ENCODE measurements around the gene CRTC1. TPM values are rescaled to one million over a fixed set of nuclear protein-coding genes. Genes with fewer than 3 reads are reported as not detected.

CRTC1 gene
- total RNA-seq, 4 donors from 2014 or later: 12.3 to 15.9 (median 13.1) TPM

GRCh38 chr19:18794692-18795091 is 111.2 kb downstream of the CRTC1 start:
- Histone ChIP-seq H3K36me3 (no peaks in the 10 kb centered on the region), H3K4me1 (peaks cover 11 to 14% of the 10 kb centered on the region in 2 donors), H3K27ac (no peak overlapping the region), H3K9me3 (no peaks in the 10 kb centered on the region), H3K4me3 (replicated peaks in 1 of 3) (no peak overlapping the region), H3K27me3 (peaks cover 14% of the 10 kb centered on the region)
- no peak for DNase-seq
- 89 to 91% methylated on average over 6 of the region's 6 CpGs for WGBS, 2 donors
- intact Hi-C loops (cut with DNase I): no loop called here
- no peak for TF ChIP-seq POLR2A (IDR thresholded peaks at IDR 0.05)
- TF ChIP-seq, protein P1, sequence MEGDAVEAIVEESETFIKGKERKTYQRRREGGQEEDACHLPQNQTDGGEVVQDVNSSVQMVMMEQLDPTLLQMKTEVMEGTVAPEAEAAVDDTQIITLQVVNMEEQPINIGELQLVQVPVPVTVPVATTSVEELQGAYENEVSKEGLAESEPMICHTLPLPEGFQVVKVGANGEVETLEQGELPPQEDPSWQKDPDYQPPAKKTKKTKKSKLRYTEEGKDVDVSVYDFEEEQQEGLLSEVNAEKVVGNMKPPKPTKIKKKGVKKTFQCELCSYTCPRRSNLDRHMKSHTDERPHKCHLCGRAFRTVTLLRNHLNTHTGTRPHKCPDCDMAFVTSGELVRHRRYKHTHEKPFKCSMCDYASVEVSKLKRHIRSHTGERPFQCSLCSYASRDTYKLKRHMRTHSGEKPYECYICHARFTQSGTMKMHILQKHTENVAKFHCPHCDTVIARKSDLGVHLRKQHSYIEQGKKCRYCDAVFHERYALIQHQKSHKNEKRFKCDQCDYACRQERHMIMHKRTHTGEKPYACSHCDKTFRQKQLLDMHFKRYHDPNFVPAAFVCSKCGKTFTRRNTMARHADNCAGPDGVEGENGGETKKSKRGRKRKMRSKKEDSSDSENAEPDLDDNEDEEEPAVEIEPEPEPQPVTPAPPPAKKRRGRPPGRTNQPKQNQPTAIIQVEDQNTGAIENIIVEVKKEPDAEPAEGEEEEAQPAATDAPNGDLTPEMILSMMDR (IDR thresholded peaks at IDR 0.05): no peak

DNA sequence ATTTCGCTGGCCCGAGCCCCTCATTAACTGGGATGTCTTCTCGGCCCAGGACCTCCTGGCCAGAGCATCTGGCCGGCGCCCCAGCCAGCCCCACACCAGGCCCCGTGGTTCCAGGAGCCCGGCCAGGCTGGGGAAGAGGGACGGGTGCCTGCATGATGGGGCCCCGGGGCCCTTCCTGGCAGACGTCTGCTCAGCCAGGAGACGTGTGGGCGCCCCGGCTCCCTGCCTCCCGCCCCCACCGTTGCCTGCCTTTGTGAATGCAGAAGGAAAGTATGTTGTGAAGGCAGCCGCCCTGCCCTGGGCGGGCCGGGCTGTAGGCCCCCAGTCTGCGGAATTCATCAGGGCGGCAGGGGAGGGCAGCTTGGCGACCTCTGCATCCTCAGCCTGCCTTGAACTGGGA is 112.1 kb downstream of the CRTC1 start:
- peaks cover 5% of the 10 kb centered on the region in 2 donors for H3K4me1 ChIP-seq
- no peak for DNase-seq
- no peak for TF ChIP-seq POLR2A (IDR thresholded peaks at IDR 0.05)
- TF ChIP-seq, protein P1 (IDR thresholded peaks at IDR 0.05): no peak
- intact Hi-C loops (cut with DNase I): no loop called here
- H3K4me3 ChIP-seq (replicated peaks in 1 of 3): no peak overlapping the region
- no peak overlapping the region for H3K27ac ChIP-seq
- WGBS, 2 donors: 18 to 19% methylated on average over 14 to 21 of the region's 21 CpGs
- H3K36me3 ChIP-seq: no peaks in the 10 kb centered on the region
- peaks cover 8% of the 10 kb centered on the region for H3K27me3 ChIP-seq
- H3K9me3 ChIP-seq: no peaks in the 10 kb centered on the region

- no peak overlapping the region for H3K4me3 ChIP-seq (replicated peaks in 1 of 3)
- intact Hi-C loops (cut with DNase I): no loop called here
- no peaks in the 10 kb centered on the region for H3K9me3 ChIP-seq
- DNase-seq: no peak
- no peaks in the 10 kb centered on the region for H3K36me3 ChIP-seq
- TF ChIP-seq, protein P1 (IDR thresholded peaks at IDR 0.05): no peak
- TF ChIP-seq POLR2A (IDR thresholded peaks at IDR 0.05): no peak
- no peaks in the 10 kb centered on the region for H3K4me1 ChIP-seq
- 73 to 84% methylated on average over 2 of the region's 2 CpGs for WGBS, 2 donors
- peaks cover 1% of the 10 kb centered on the region for H3K27me3 ChIP-seq
- H3K27ac ChIP-seq: no peak overlapping the region
Measured at GRCh38 chr19:18796239-18796638, 112.8 kb downstream of the CRTC1 start.

- H3K36me3 ChIP-seq: no peaks in the 10 kb centered on the region
- no peaks in the 10 kb centered on the region for H3K9me3 ChIP-seq
- no peak for DNase-seq
- 47 to 57% methylated on average over 19 to 22 of the region's 22 CpGs for WGBS, 2 donors
- H3K27me3 ChIP-seq: no peaks in the 10 kb centered on the region
- no peaks in the 10 kb centered on the region for H3K4me1 ChIP-seq
- no peak for TF ChIP-seq POLR2A (IDR thresholded peaks at IDR 0.05)
- TF ChIP-seq, protein P1 (IDR thresholded peaks at IDR 0.05): no peak
- H3K4me3 ChIP-seq (replicated peaks in 1 of 3): no peak overlapping the region
- intact Hi-C loops (cut with DNase I): no loop called here
- no peak overlapping the region for H3K27ac ChIP-seq
Measured at GRCh38 chr19:18798384-18799352, 115.2 kb downstream of the CRTC1 start.

DNA sequence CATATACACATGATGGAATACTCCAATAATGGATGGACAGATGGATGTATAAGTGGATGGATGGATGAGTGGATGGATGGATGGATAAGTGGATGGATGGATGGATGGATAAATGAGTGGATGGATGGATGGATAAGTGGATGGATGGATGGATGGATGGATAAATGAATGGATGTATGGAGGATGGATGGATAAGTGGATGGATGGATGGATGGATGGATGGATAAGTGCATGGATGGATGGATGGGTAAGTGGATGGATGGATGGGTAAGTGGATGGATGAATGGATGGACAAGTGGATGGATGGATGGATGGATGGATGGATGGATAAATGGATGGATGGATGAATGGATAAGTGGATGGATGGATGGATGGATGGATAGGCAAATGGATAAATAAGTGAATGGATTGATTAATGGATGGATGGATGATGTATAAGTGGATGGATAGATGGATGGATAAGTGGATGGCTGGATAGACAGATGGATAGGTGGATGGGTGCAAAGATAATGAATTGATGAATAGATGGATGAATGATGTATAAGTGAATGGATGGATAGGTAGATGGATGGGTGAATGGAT is 116.0 kb downstream of the CRTC1 start:
- H3K27me3 ChIP-seq: no peaks in the 10 kb centered on the region
- DNase-seq: no peak
- intact Hi-C loops (cut with DNase I): no loop called here

More for the DNA sequence above, 116.0 kb downstream of the CRTC1 start:
- Histone ChIP-seq H3K27ac (no peak overlapping the region), H3K4me1 (no peaks in the 10 kb centered on the region), H3K36me3 (no peaks in the 10 kb centered on the region), H3K9me3 (no peaks in the 10 kb centered on the region), H3K4me3 (replicated peaks in 1 of 3) (no peak overlapping the region)
- TF ChIP-seq, protein P1 (IDR thresholded peaks at IDR 0.05): no peak
- TF ChIP-seq POLR2A (IDR thresholded peaks at IDR 0.05): no peak
